Right ventricle myocardium inferior (tissue), 1 donor: Measurements from ENCODE around the gene SLC26A1. TPM values are rescaled to one million over a fixed set of nuclear protein-coding genes. Genes with fewer than 3 reads are reported as not detected.

Experiments
- ATAC-seq: fragments of 200-7000 bp; cut with Tn5 transposase; one replicate; pipeline ENCODE4 v1.9.1; 2020; ENCODE audit warnings: mild to moderate bottlenecking, moderate library complexity
- DNase-seq: peaks from one replicate; pipeline ENCODE4 v3.0.0; 2021; ENCODE audit errors: missing footprints
- intact Hi-C: fragments of 100-400 bp; cut with DNase I; formaldehyde crosslinking; loops from one replicate; pipeline ENCODE4 v1.11.0; 2022
- total RNA-seq: library from RNA; stranded (reverse); fragmentation: NEBNext Ultra II Directional; extraction: Animal tissue kit (Norgen Biotek cat#: 25700); gene quantifications from one replicate; pipeline ENCODE4 v1.2.1, GENCODE V29; 2021
- donor health status: DM: no; HTN: yes; CAD: no; lungs with severe emphysema.

SLC26A1 gene
- total RNA-seq, 1 donor from 2014 or later, result not detected

DNA sequence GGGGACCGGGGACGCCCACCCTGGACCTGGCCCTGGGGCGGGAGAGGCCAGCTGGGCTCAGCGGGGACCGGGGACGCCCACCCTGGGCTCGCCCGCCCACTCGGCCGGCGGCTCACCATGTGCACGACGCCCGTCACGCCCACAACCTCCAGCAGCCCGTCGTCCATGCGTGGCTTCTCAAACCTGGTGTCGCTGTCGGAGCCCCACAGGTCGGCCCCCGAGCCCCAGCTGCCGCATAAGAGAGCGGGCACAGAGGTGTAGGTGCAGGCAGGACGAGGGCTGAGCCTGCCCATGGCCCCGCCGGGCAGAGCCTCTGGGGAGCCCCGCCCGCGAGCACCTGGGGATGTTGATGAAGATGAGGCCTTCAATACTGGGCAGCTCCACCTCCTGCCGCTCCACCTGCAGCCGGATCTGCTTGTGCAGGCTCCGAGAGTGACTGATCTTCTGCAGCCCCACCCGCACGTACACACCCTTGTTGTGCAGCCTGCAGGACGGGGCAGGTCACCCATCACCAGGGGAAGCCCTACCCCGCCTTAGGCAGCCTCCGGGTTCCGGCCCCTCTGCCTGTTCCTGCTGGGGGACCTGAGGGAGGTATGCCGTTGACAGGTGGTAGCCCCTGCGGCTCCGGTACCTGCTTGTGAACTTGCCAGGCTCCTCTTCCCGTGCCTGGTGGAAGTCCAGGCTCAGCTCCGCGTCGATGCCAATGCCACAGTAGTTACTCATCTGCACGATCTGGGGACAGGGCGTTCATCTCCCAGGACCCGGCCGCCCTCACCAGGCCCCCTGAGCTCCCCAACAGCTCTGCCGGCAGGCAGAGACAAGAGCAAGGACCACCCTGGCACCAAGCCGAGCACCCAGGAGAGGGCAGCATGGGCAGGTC, 31.6 kb downstream of the SLC26A1 start:
- ATAC-seq (no peak), DNase-seq (no peak)
- intact Hi-C loops, result no loop called here

DNA sequence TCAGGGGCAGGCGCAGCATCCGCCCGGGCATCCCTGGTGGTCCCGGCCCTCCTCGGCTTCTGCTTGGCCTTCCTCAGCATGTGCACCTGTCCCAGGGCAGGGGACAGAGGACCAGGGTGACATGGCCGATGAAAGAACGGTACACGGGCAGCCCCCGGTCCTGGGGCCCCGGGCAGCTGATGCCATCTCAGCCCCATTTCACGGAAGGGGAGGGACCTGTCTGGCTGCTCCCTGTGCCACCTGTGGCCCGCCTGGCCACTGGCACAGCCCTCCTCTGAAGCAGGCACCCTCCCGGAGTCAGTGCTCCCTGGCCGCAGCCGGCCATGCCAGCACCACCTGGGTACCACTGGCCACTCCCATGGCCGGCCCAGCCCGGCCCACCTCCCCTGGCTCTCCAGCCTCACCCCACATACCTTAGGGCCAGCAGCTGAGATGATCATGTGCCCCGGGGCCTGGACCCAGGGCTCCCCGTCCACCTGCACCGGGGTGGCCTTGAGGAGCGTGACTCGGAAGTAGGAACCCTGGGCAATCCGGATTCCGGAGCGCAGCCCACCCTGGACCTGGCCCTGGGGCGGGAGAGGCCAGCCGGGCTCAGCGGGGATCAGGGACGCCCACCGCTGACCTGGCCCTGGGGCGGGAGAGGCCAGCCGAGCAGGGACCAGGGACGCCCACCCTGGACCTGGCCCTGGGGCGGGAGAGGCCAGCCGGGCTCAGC, 32.4 kb downstream of the SLC26A1 start:
- intact Hi-C loops, result no loop called here
- ATAC-seq (no peak), DNase-seq (no peak)

DNA sequence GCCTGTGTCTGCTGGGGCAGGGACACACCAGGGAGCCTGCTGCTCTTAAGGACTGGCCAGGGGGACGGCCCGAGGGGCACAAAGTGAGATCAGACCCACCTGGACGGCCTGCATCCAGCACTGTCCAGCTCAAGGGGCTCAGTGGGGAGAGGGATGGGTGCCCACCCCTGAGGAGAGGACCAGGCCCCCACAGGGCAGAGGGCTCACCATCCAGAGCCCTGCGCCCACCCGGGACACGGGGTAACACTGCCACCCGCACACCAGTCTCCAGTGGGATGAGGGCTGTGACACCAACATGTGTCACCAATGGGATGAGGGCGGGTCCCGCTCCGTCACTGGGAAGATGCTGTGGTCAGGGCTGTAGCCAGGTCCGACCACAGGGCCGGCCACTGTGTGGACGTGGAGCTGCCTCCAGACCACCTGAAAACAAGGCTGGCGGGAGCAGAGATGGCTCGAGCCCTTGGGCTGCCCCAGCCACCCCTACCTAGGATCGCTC, 33.0 kb downstream of the SLC26A1 start:
- intact Hi-C loops, result no loop called here
- ATAC-seq (no peak), DNase-seq (peak; percentile 50)

DNA sequence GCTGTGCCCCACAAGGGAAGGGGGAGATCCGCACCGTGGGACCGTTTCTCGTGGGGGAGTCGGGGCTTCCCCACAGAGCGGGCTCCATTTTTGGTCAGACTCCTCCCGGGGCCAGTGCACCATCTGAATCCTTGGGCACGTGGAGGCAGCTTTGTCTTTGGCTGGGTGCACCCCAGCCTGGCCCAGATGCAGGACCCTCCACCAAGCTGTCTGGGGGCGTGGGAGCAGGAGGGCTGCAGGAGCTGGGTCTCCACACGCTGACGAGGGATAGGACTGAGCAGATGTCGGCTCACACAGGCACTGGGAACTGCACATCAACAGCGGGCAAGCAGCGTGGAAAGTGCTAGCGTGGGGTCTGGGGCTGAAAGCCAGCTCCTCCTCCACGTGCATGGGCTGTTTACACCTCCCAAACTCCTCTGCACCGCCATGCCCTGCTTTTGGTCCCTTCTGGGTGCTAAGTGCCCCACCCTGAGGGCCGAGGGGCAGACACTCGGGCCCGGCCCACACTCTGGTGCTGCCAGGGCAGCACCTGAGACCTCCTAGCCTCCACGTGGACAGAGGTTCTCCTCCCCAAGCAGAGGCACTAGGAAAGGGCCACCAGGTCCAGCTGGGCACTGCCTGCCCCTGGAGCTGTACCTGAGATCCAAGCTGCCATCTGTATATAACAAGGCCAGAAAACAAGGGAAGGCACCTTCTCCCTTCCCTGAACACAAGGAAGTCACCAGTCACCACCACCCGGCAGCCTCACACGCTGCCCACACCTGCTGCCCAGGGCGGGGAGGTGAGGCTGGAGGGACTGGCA, 33.7 kb downstream of the SLC26A1 start:
- ATAC-seq (no peak), DNase-seq (no peak)
- intact Hi-C loops, result no loop called here

DNA sequence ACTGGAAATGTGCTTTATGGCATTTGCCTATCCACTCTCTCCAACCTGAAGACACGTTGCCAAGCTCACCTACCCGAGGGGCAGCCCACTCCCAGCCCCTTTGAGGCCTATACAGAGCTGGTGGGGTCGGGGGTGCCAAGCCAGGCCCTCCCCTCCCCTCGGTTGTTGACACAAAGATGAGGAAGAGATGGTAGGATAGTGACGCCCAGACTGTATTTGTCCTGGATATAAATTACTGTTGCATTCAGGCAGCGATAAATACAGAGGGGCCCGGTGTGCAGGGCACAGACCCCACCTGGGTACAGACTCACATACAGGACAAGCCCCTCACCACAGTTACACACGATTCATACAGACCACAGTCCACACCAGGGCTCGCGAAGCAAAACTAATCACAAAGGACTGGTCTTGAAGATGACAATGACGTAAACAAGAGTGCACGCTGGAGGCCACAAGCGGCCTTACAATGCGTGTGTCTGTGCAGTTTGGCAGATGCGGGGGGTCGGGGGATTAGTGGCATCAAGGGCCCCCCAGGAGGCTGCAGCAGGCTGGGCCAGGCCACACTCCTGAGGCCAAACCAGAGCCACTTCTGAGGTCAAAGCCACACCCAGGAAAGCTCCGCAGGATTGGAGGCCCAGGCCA, 34.4 kb downstream of the SLC26A1 start:
- ATAC-seq, result no peak
- intact Hi-C loops, result no loop called here
- no peak for DNase-seq

DNA sequence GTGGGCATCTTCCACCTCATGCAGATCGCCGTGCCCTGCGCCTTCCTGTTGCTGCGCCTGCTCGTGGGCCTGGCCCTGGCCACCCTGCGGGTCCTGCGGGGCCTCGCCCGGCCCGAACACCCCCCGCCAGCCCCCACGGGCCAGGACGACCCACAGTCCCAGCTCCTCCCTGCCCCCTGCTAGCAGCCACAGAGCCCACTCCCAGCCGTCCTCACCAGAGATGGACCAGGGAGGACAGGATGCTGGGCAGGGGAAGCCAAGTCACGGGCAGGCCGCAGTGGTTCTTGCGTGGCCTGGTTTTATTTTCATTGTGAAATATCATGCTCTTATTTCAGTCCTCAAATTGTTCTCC, 34.9 kb downstream of the SLC26A1 start:
- intact Hi-C loops, result no loop called here
- ATAC-seq (no peak), DNase-seq (no peak)

DNA sequence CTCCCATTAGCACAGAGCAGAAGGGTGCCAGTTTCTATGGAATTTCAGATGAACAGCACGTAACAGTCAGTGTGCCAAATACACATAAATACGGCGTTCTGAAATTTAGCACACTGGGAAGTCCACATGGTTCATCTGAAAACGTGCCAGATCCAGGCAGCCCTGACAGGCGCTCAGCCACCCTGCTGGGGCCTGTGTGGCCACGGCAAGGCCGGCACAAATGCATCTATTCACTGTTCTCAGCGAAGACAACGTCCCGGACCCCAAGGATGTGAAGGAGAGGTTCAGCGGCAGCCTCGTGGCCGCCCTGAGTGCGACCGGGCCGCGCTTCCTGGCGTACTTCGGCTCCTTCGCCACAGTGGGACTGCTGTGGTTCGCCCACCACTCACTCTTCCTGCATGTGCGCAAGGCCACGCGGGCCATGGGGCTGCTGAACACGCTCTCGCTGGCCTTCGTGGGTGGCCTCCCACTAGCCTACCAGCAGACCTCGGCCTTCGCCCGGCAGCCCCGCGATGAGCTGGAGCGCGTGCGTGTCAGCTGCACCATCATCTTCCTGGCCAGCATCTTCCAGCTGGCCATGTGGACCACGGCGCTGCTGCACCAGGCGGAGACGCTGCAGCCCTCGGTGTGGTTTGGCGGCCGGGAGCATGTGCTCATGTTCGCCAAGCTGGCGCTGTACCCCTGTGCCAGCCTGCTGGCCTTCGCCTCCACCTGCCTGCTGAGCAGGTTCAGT, 35.5 kb downstream of the SLC26A1 start:
- intact Hi-C loops, result no loop called here
- ATAC-seq (no peak), DNase-seq (no peak)

DNA sequence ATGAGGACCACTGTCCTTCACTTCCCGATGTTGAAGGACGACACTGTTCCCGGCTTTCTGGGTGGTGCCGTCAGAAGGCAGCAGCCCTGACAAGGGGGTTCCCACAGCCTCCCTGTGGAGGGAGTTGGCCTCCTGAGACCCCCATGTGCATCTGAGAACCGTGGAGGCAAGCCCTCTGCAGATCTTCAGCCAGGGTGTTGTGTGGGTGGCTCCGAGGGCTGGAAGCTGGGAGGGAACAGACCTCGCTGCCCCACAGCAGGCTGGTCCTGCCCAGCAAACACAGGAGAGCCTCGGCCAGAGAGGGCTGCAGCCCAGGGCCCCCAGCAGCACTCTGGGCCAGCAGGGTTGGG, 36.0 kb downstream of the SLC26A1 start:
- intact Hi-C loops, result no loop called here
- ATAC-seq (no peak), DNase-seq (no peak)

DNA sequence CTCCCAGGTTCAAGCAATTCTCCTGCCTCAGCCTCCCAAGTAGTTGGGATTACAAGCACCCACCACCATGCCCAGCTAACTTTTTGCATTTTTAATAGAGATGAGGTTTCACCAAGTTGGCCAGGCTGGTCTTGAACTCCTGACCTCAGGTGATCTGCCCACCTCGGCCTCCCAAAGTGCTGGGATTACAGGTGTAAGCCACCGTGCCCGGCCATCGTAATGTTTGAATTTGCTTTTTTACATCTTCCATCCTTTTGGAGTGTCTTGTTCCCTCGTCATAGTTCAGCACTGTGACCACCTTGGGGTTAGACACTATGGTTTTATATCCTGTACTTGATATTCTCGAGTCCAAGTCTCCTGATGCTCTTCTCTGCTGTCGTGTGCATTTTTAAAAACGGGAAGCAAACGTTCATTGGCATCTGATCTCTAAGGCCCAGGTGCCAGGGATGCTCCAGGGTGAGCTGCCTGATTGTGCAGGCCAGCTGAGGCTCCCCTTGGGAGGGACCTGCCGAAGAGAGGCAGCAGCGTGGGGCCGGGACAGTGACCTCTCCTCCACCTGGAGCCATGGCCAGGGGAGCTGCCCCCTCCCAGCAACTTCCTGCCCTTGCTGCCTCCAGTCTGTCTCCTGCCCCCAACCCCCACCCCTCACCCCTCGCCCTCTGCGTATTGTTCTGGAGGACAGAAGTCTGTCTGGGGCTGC, 36.5 kb downstream of the SLC26A1 start:
- intact Hi-C loops, result no loop called here
- ATAC-seq (no peak), DNase-seq (no peak)

DNA sequence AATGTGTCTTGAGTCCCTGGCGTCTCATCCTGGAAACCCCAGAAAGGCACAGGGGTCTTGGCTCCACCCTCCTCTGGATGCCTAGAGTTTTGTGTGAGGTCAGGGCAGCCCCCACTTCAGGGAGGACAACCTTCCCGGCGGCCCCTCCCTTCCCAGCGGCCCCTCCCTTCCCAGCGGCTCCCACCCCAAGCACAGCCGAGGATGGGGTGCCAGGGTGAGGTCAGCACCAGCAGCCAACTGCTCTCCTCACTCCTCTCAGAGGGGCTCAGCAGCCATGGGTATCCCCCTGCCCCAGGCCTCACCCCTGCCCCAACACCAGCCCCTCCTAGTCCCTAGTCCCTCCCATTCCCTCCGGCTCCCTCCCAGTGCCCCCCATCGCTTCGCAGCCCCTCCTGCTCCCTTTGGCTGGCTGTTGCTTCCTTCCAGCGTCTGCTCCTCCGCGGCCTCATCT, 37.2 kb downstream of the SLC26A1 start:
- no peak for ATAC-seq
- intact Hi-C loops, result no loop called here
- DNase-seq, result no peak

DNA sequence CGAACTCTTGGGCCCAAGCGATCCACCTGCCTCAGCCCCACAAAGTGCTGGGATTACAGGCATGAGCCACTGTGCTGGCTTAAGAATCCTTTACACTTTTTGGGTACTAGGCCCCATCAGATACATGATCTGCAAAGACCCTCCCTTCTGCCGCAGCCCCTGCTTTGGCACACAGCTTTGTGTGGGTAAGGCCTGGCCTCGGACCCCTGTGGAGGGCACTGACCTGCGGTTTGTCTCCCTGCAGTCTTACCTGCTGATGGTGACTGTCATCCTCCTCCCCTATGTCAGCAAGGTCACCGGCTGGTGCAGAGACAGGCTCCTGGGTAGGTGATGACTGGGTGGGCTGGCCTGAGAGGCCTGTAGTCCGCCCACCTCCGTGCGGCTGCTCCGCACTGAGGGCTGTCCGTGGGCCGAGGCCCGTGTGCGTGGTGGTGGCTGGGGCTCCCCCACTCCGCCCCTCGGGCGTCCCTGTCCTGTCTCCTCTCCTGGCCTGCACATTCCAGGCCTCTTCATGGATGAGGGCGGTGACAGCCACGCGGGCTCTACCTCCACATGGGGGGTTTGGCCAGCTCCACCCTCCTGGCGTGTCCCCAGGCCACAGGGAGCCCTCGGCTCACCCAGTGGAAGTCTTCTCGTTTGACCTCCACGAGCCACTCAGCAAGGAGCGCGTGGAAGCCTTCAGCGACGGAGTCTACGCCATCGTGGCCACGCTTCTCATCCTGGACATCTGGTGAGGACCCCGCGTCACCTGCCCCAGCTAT, 37.9 kb downstream of the SLC26A1 start:
- intact Hi-C loops, result no loop called here
- ATAC-seq (no peak), DNase-seq (no peak)

DNA sequence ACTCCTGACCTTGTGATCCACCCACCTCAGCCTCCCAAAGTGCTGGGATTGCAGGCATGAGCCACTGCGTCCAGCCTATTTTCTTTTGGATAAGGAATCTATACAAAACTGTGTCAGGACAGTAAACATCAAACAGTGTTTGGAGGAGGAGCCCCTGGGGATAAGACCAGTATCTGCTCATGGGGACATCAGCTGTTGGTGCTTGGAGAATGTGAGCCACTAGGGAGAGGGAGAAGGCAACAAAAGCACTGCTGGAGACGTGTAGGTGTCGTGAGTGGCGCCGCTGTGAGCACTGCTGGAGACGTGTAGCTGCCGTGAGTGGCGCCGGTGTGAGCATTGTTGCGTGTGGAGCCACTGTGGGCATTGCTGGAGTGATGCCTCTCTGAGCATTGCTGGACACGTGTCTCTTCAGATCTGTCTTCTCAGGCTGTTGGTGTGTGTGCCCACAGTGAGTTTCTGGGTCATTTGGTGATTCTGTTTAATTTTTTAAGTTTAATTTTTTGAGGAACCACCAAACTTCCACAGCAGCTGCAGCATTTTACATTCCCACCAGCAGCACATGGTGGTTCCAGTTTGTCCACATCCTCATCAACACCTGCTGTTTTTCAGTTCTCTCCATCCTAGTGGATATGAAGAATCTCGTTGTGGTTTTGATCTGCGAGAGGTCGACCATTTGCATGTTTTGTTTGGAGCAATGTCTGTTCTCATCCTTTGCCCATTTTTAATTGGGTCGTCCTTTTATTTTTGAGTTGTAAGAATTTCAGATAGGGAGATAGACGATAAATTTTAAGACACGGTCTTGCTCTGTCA, 38.8 kb downstream of the SLC26A1 start:
- intact Hi-C loops, result no loop called here
- DNase-seq, result no peak

DNA sequence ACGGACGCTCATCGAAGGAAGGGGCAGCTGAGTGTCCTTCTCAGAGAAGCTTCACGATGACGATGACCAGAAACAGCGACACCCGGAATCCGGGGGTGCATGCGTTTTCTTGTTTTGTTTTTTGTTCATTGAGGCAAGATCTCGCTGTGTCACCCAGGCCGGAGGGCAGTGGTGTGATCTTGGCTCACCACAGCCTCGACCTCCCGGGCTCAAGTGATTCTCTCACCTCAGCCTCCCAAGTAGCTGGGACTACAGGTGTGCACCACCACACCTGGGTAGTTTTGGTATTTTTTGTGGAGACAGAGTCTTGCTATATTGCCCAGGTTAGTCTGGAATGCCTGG, 39.7 kb downstream of the SLC26A1 start:
- intact Hi-C loops, result no loop called here
- ATAC-seq, result no peak
- DNase-seq, result peak; percentile 41

More for the DNA sequence above, 38.8 kb downstream of the SLC26A1 start:
- no peak for ATAC-seq

DNA sequence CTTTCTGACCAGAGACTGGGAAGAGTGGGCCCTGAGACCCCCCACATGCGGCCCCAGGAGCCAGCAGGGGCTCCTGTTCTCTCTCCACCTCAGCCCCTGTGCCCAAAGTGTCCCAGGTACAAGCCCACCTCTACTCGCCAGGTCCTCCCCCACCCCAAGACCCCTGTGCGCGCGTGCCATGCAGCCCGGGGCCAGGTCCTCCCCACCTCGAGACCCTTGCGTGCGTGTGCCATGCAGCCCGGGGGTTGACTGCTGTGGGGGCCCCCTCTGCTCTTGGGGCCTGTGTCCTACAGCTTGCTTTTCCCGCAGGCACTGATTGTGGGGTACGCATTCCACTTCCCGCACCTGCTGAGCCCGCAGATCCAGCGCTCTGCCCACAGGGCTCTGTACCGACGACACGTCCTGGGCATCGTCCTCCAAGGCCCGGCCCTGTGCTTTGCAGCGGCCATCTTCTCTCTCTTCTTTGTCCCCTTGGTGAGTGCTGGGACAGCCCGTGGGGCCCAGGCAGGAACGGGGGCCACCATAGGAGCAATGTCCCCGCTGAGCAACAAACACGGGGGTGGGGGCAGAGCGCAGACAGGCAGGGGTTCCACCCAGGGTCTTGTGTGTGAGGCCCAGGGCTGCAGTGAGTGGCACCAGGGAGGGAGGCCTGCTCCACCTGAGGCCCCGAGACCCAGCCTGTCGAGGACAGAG, 40.2 kb downstream of the SLC26A1 start:
- no peak for ATAC-seq
- intact Hi-C loops, result no loop called here
- DNase-seq, result peak; percentile 46

DNA sequence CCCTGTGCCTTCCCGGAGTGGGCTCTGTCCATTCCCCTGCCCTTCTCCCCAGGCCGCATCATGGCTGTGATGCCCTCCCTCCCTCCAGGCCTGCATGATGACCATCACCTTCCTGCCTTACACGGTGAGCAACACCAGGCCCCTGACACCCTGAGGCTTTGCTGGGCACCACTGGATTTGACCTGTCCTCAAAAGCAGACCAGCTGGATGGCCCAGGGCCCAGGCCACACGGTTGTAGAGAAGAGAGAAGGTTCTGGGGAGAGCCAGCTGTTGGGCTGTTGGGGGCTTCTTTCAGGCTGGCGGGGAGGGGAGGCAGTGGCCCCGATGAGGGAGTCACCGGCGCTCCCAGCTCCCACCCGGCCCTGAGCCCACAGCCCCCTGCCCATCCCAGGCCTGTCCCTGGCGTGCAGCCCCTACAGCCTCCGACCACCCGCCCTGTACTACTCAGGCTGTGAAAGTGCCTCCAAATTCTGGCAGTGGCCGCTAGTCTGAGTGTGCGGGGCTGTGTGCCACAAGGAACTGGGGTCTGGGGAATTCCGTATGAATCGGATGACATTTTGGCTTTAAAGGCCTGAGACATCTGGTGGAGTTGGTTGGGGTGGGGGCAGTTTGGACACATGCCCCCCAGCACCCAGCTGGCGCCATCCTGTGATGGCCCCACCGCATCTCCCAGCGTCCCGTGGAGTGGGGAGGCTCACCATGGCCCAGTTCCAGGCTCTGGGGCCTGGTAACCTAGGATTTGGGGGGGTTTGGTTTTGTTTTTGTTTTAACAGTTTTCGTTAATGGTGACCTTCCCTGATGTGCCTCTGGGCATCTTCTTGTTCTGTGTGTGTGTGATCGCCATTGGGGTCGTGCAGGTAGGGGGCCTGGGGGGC, 41.4 kb downstream of the SLC26A1 start:
- intact Hi-C loops, result no loop called here
- DNase-seq (peak; percentile 51), ATAC-seq (no peak)
